OCI-LY7 (cell line): ENCODE data around the gene AGAP5.

Experiments used
- CTCF ChIP-seq: fragments of 200-600 bp; sonication (generic); conservative IDR thresholded peaks from 2 replicates; pipeline ENCODE4 v1.5.1; 2014; ENCODE audit warnings: mild to moderate bottlenecking, antibody characterized with exemption, low read length, moderate library complexity, mixed read lengths
- EZH2phosphoT487 ChIP-seq: fragments of 200-600 bp; sonication (generic); IDR thresholded peaks from 2 replicates; pipeline ENCODE4 v1.6.1; 2018; ENCODE audit warnings: low read depth, borderline replicate concordance, mild to moderate bottlenecking, mixed run types, antibody characterized with exemption, low read length, moderate library complexity, mixed read lengths

GRCh38 chr10:73717556-73717955, 19.6 kb upstream of the AGAP5 start:
- TF ChIP-seq CTCF (no peak), EZH2phosphoT487 (no peak)
